Fibroblast of skin of abdomen (primary cell): ENCODE data around the gene DNER.
"Not testable (repeated sequence)": the region's sequence is repeated elsewhere in the genome, so short reads cannot be mapped to it uniquely, and the experiment has no call there.

Source experiments
- DNase-seq: peaks from one replicate; pipeline ENCODE4 v3.0.0-alpha.2; 2013

DNER gene

DNA sequence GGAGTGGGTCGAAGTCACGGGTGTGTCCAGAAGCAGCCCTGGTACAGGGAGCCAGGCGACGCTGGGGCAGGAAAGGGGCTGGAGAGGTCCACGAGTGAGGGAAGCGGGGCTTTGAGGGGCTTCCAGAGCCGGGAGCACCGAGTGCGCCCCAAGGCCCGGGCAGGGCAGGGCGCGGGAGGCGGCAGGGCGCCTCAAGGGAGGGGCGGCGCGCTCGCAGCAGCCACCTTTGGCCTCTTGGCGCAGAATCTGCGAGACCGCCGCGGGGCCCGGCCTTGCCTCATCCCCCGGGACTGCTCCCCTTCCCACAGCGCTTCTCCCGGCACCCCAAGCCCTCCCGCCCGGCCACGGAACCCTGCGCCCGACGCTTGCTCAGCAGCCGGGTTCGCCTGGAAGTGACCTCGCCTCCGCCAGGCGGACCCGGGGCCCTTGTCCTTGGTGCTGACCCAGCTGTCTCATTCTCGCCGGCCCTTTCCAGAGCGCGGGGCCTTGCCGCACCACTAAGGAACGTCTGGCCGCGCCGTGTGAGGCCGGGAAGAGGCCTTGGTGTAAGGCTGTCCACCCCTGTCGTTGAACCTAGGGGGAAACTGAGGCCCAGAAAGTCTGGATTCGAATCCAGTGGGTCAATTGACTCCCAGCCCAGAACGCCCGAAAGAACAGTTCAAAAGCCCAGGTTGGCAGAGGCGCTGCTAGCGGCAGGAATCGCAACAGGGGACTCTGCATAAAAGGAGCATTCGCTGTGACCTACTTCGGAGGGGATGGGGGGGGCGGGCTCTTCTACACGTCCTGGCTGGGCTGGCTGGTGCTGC, 584 bp upstream of the DNER start:
- DNase-seq, result peak; percentile 44

DNA sequence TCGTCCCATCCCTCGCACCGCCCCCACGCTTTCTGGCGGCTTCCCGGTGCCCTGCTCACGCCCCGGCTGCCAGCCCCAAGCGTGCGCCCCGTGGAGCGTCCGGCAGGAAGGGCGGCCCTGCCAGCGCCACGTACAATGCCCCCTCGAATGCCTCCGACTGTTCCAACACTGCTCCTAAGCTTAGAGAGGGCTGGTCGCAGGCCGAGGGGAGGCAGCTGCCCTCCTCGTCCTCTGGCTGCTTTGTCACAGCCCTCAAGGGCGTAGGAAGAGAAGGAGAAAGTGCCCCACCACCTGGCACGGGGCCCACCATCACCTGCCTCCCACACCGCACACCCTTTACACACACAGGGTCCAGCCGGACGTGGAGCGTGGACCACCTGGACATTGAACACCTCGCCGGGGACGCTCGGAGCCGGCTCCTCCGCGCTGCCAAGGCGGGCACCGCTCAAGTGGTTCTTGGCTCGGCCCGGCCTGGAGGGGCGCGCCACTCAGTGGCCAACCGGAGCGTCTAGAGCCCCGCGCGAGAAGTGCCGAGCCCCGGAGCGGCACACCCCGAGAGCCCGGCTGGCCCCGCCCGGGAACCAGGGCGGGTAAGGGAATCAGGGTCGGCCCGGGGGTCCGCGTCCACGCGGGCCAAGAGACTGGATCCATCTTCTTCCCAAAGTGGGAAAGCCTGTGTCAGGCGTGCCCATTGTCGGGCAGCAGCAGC, 830 bp downstream of the DNER start:
- no peak for DNase-seq

DNA sequence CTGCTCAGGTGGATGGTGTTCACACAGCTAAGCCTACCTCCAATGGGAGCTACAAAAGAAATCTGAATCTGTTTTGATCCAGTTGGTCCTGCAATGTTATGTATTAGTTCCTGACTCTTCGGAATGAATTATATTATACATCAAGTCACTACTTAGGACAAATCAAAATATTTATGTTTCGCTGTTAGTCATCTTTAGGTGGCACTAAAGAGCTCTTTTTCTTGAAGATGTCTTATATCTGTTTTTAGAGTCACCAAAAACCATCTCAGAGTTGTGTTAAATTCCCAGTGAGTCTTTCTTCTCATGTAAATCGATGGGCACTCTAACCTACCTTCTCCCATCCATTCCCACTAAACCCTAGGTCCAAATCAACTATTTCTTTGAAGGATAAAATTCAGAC, 2.2 kb downstream of the DNER start:
- DNase-seq, result no peak

DNA sequence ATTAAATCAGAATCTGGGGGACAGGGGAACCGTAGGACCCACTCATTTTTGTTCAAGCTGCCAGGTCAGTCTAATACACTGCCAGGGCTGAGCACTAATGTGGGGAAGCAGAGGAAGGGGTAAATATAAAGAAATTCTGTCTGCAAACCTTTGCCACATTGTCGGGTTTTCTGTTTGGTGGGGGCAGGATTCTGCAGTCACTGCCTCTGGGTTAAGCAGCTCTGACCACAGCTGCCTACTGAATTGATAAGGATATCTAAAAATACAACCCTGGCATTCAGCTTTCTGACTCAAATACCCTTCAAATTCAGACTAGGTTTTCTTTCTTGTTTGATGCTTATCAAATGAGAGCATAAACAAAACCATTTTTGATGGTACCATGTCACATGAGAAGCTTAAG, 6.0 kb downstream of the DNER start:
- DNase-seq, result no peak

DNA sequence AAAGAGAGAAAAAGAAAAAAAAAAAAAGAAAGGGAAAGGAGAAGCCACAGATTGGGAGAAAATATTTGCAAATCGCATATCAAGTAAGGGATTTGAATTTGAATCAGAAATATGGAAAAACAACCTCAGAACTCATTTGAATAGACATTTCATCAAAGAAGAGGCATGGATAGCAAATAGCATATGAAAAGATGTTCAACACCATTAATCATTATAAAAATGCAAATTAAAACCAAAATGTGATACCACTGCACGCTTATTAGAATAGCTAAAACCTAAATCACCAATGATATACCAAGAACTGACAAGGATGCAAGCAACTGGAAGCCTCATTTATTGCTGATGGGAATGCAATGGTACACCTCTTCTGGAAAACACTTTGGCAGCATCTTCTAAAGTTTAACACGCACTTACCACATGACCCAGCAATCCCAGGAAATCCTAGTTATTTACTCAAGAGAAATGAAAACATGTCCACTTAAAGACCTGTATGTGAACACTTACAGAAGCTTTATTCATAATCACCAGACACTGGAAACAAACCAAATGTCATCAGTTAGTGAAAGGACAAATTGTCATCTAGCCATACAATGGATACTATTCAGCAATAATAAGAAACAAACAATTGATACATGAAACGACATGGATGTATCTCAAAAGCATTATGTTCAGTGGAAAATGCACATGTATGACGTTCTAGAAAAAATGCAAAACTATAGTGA, 10.3 kb downstream of the DNER start:
- DNase-seq, result no peak

DNA sequence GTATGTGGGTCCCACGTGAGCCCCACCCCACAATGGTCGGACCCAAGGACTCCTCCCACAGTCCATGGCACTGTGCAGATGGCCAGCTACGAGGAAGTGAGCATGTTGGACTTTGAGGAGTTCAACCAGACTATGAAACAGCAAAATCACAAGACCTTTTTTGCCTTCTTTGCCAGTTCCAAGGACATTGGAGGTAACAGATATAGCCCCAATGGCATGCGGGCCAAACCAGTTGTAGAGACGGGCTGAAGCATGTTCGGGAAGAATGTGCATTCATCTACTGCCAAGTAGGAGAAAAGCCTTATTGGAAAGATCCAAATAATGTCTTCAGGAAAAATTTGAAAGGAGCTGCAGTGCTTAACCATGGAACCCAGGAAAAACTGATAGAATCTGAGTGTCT, 12.6 kb downstream of the DNER start:
- no peak for DNase-seq

GRCh38 chr2:229701062-229701461, 13.3 kb downstream of the DNER start:
- no peak for DNase-seq

- DNase-seq, result no peak
Measured at GRCh38 chr2:229695961-229696360, 18.4 kb downstream of the DNER start.

DNA sequence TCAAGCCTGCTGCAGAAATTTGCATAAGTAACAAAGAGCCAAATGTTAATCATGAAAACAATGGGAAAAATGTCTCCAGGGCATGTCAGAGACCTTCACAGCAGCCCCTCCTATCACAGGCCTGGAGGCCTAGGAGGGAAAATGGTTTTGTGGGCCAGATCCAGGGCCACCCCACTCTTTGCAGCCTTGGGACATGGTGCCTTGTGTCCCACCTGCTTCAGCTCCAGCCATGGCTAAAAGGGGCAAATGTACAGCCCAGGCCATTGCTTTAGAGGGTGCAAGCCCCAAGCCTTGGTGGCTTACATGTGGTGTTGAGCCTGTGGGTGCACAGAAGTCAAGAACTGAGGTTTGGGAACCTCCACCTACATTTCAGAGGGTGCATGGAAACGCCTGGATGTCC, 20.5 kb downstream of the DNER start:
- not testable (repeated sequence) for DNase-seq

GRCh38 chr2:229691631-229692030, 22.7 kb downstream of the DNER start:
- no peak for DNase-seq

DNA sequence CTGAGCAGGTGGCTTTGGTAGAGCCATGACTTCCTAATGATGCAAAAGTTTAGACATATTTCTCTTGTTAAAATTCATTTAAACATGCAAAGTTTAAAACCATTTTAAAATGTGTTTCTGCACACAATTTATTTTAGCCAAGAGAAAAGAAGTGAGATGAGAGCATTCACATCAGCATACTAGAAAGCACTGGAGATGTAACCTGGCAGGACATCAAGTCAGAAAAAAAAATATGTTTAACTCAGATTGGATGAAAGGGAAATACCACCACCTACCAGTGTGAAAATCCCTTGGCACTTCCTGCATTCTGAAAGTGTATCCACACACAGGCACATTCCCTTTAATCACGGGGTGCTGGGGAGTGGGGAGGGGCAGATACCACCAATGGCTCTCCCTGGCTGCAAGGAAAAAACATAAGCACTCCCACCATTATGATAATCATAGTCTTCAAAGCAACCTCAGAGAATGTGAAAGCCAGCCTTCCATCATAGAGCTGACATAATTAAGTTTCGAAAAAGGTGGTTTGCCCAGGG, 25.0 kb downstream of the DNER start:
- no peak for DNase-seq

- no peak for DNase-seq
Measured at GRCh38 chr2:229688141-229688540, 26.2 kb downstream of the DNER start.

DNA sequence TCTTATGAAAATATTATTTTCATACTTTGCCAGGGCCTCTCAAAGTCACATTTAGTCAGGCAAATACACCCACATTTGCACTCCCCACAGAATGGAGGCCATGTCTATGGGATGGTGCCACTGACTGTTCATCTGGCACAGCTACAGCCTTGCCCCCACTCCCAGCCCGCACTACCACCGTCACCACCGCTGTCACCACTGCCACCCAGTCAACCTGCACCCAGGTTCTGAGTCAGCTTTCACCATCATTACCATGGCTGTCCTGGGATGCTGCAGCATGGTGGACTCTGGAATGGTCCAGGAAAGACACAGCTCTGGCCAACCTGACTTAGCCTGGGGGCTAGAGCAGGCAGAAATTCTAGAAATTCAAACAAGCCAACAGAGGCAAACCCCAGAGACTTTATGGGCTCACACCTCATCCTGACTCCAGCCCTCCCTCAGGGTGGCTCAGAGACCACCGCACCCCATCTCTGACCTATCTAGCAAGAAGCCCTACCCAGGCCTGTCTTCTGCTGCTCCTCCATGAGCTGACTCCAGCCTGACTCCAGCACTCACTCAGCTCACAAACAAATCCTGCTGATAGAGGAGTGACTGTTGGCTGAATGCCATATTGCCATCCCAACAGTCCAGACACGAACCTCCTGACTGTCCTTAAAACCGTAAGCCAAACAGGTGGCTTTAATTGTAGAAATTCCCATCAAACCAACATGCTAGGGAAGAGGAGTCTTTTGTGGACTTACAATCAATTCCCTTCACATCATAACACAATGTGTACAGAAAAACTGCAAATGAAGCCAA, 28.0 kb downstream of the DNER start:
- DNase-seq, result no peak

DNA sequence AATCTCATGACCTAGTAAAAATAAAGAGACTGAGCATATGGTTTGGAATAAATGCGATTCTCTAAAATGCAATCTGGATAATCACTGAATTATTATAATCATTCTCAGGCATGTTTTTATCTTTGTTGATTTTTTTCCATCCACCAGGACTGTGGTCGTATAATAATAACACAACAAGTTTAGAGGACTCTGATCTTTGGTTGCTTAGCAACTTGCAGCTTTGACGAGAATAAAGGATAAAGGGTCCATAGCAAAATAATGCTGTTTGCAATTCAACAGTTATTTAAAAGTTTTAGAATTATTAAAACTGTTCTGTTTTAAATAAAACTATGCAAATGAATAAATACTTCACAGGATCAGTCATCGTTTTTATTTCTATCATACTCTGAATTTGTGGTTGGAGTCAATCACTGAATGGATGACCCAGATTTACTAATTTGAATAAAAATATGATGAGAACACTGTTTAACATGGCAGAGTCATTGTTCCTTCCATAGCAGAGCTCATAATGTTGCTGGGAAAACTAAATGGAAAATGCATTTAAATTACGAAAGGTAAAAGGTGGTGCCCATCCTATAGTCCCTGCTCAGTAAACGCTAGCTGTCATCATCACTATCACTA, 29.3 kb downstream of the DNER start:
- no peak for DNase-seq

- DNase-seq, result no peak
Measured at GRCh38 chr2:229679393-229680125, 34.8 kb downstream of the DNER start.

- no peak for DNase-seq
Measured at GRCh38 chr2:229675569-229675968, 38.8 kb downstream of the DNER start.

DNA sequence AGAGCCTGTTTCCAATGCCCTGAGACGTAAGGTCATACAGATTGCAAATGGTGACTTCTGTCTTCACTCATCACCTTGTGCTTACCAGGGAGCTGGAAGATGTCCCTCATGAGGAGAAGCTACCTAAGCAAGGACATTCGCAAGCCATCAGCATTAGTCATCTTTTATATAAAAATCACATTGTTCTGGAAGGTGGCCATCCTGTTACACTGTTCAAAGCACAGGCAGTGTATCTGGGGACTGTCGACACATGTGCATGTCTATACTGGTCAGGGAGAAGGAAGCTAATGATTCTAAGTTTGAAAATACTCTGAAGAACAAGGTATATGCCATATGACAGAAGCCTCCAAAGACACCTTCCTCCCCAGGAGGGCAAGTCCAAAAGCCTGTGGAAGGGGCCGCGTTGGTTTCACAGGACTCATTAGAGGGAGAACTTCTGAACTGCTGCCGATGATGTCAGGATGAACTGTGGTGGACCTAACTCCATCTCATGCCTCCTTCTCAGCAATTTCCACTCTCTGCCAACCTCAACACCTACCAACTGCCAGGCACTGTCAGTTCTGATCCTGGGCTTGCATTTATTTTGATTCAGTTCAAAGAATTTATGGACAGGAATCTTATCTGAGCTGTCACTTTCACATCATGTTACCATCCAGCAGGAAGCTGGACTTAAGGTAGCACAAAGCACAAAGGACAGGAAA, 39.4 kb downstream of the DNER start:
- DNase-seq, result no peak

- DNase-seq, result no peak
Measured at GRCh38 chr2:229673676-229674075, 40.7 kb downstream of the DNER start.

DNA sequence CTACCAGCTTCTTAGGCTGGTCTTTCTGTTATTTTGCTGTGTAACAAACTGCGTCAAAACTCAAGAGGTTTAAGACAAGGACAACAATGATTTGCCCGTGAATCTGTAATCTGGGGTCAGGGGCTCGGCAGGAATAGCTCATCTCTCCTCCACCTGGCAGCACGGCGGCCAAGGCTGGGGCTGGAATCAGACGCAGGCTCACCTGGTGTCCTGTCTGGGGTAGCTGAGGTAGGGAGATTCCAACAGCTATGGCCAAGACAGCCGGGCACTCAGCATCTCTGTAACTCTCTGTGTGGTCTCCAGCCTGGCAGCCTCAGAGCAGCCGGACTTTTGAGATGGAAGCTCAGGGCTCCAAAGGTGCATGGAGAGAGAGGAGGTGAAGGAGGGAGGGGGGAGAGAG, 42.3 kb downstream of the DNER start:
- no peak for DNase-seq

DNA sequence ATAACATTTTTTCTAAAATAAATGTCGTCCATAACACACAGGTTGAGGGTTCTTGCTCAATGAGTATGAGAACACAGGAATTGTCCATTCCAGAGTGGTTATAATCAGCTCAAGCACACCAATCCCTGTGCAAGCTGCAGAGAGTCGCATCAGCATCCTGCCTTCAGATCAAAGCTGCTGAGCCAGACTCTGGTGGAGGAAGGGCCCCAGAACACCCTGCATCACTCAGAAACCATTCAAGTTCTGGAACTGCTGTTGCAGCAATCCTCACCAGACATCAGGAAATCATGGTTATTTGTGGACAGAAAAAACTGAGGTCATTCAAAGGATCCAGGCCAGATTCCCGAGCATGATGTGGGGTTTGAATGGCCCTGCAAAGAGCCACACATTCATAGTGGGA, 44.5 kb downstream of the DNER start:
- DNase-seq, result no peak

GRCh38 chr2:229666811-229667210, 47.5 kb downstream of the DNER start:
- no peak for DNase-seq
